ENCODE measurements around the gene CRYBA1.
A peak's percentile ranks its signal among the peaks of the same experiment; 100 is the strongest.

CRYBA1 gene

GRCh38 chr17:29292992-29293889 is 46.6 kb downstream of the CRYBA1 start:
- DNase-seq (ENCODE audit: low read depth): peak; percentile 70
- peak overlapping the region; percentile 81 for H3K4me3 ChIP-seq (ENCODE audit: low read depth, low read length)

GRCh38 chr17:29293890-29294579 is 47.4 kb downstream of the CRYBA1 start, which contains the start of gene NUFIP2:
NUFIP2 (minus strand) TSS chr17:29294148; CDS start chr17:29294059, 89 bp downstream.
- peak within 1 kb of the TSS; percentile 95 for H3K4me3 ChIP-seq (ENCODE audit: low read depth, low read length)
- TF ChIP-seq CTCF (IDR thresholded peaks at IDR 0.05; ENCODE audit: insufficient read depth, low read depth, low read length, missing control alignments): peak; percentile 1
- peak; percentile 99 for DNase-seq (ENCODE audit: low read depth)

More at GRCh38 chr17:29292992-29293889, 46.6 kb downstream of the CRYBA1 start:
- TF ChIP-seq CTCF (IDR thresholded peaks at IDR 0.05; ENCODE audit: insufficient read depth, low read depth, low read length, missing control alignments): no peak

- H3K4me3 ChIP-seq (ENCODE audit: low read depth, low read length): peak overlapping the region; percentile 95
- TF ChIP-seq CTCF (IDR thresholded peaks at IDR 0.05; ENCODE audit: insufficient read depth, low read depth, low read length, missing control alignments): no peak
- DNase-seq (ENCODE audit: low read depth): no peak
These were observed 47.9 kb downstream of the CRYBA1 start for GRCh38 chr17:29294580-29294900.

GRCh38 chr17:29295420-29295819 is 48.8 kb downstream of the CRYBA1 start:
- DNase-seq (ENCODE audit: low read depth): no peak
- TF ChIP-seq CTCF (IDR thresholded peaks at IDR 0.05; ENCODE audit: insufficient read depth, low read depth, low read length, missing control alignments): no peak
- no peak overlapping the region for H3K4me3 ChIP-seq (ENCODE audit: low read depth, low read length)

- DNase-seq (ENCODE audit: low read depth): no peak
- H3K4me3 ChIP-seq (ENCODE audit: low read depth, low read length): no peak overlapping the region
- TF ChIP-seq CTCF (IDR thresholded peaks at IDR 0.05; ENCODE audit: insufficient read depth, low read depth, low read length, missing control alignments): no peak
These were observed 52.4 kb downstream of the CRYBA1 start for GRCh38 chr17:29299031-29299430.

GRCh38 chr17:29303386-29303785 is 56.7 kb downstream of the CRYBA1 start:
- no peak overlapping the region for H3K4me3 ChIP-seq (ENCODE audit: low read depth, low read length)
- TF ChIP-seq CTCF (IDR thresholded peaks at IDR 0.05; ENCODE audit: insufficient read depth, low read depth, low read length, missing control alignments): no peak
- DNase-seq (ENCODE audit: low read depth): no peak

All from GM12865 (cell line).